22Rv1 (cell line): ENCODE measurements around the gene KNCN.

Experiments
- ZFX ChIP-seq: fragments of 450-650 bp; IDR thresholded peaks from 2 replicates; pipeline ENCODE4 v1.6.1; 2017; ENCODE audit warnings: antibody characterized with exemption, borderline replicate concordance
- TF ChIP-seq, protein P1 (sequence below): fragments of 450-650 bp; IDR thresholded peaks from 2 replicates; pipeline ENCODE4 v1.5.1; 2017; ENCODE audit warnings: mild to moderate bottlenecking

- TF ChIP-seq, protein P1, sequence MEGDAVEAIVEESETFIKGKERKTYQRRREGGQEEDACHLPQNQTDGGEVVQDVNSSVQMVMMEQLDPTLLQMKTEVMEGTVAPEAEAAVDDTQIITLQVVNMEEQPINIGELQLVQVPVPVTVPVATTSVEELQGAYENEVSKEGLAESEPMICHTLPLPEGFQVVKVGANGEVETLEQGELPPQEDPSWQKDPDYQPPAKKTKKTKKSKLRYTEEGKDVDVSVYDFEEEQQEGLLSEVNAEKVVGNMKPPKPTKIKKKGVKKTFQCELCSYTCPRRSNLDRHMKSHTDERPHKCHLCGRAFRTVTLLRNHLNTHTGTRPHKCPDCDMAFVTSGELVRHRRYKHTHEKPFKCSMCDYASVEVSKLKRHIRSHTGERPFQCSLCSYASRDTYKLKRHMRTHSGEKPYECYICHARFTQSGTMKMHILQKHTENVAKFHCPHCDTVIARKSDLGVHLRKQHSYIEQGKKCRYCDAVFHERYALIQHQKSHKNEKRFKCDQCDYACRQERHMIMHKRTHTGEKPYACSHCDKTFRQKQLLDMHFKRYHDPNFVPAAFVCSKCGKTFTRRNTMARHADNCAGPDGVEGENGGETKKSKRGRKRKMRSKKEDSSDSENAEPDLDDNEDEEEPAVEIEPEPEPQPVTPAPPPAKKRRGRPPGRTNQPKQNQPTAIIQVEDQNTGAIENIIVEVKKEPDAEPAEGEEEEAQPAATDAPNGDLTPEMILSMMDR = no peak
- TF ChIP-seq ZFX = no peak
These were observed 24.7 kb downstream of the KNCN start for GRCh38 chr1:46526691-46527291.
